COLO829 (cell line): ENCODE results near the gene ASB15.
A peak's percentile ranks its signal among the peaks of the same experiment; 100 is the strongest.

Experiments
- DNase-seq: peaks from one replicate; pipeline ENCODE4 v3.0.0; 2012; ENCODE audit warnings: low spot score

The ASB15 gene

GRCh38 chr7:123663200-123663599 lies 61.6 kb downstream of the ASB15 start:
- no peak for DNase-seq

- no peak for DNase-seq
Measured at GRCh38 chr7:123665157-123665556, 63.5 kb downstream of the ASB15 start.

GRCh38 chr7:123665896-123666295 lies 64.3 kb downstream of the ASB15 start:
- no peak for DNase-seq

GRCh38 chr7:123666492-123666891 lies 64.9 kb downstream of the ASB15 start:
- no peak for DNase-seq

GRCh38 chr7:123669485-123669884 lies 67.9 kb downstream of the ASB15 start:
- no peak for DNase-seq

- DNase-seq: no peak
Measured at GRCh38 chr7:123673137-123673732, 71.6 kb downstream of the ASB15 start.

GRCh38 chr7:123673752-123674398 lies 72.3 kb downstream of the ASB15 start:
- DNase-seq: no peak

- DNase-seq: no peak
Measured at GRCh38 chr7:123674399-123675180, 73.0 kb downstream of the ASB15 start.

GRCh38 chr7:123675181-123675473 lies 73.5 kb downstream of the ASB15 start:
- DNase-seq: no peak

GRCh38 chr7:123677061-123677715 lies 75.6 kb downstream of the ASB15 start:
- DNase-seq: no peak

- no peak for DNase-seq
Measured at GRCh38 chr7:123679614-123680013, 78.0 kb downstream of the ASB15 start.

- no peak for DNase-seq
Measured at GRCh38 chr7:123680580-123680979, 79.0 kb downstream of the ASB15 start.

GRCh38 chr7:123681561-123681960 lies 79.9 kb downstream of the ASB15 start:
- DNase-seq: no peak

GRCh38 chr7:123682690-123683089 lies 81.1 kb downstream of the ASB15 start:
- peak; percentile 54 for DNase-seq

GRCh38 chr7:123687161-123687560 lies 85.5 kb downstream of the ASB15 start:
- DNase-seq: no peak

- no peak for DNase-seq
Measured at GRCh38 chr7:123687727-123688126, 86.1 kb downstream of the ASB15 start.
